Kidney capillary endothelial cell (primary cell): ENCODE results near the gene EXOSC1.
A peak's percentile ranks its signal among the peaks of the same experiment; 100 is the strongest.
"Not testable (repeated sequence)": the region's sequence is repeated elsewhere in the genome, so short reads cannot be mapped to it uniquely, and the experiment has no call there.

Experiments used
- DNase-seq: peaks from one replicate; pipeline ENCODE4 v3.0.0-alpha.2; 2018; ENCODE audit warnings: low spot score

EXOSC1 gene

GRCh38 chr10:97459111-97459510, 13.3 kb upstream of the EXOSC1 start:
- DNase-seq = no peak

DNA sequence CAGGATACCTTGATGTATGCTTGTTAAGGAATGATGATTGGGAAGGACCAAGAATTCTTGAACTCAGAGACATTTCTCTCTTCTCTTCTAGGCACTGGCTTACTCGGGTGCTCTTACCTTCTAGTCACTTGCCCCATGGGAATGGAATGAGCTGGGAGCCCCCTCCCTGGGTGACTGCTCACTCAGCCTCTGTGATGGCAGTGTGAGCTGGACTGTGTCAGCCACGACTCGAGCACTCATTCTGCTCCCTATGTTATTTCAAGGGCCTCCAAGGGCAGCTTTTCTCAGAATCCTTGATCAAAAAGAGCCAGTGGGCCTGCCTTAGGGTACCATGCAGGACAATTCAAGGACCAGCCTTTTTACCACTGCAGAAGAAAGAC, 10.9 kb upstream of the EXOSC1 start:
- DNase-seq = no peak

GRCh38 chr10:97456034-97456685, 10.4 kb upstream of the EXOSC1 start:
- DNase-seq = no peak

DNA sequence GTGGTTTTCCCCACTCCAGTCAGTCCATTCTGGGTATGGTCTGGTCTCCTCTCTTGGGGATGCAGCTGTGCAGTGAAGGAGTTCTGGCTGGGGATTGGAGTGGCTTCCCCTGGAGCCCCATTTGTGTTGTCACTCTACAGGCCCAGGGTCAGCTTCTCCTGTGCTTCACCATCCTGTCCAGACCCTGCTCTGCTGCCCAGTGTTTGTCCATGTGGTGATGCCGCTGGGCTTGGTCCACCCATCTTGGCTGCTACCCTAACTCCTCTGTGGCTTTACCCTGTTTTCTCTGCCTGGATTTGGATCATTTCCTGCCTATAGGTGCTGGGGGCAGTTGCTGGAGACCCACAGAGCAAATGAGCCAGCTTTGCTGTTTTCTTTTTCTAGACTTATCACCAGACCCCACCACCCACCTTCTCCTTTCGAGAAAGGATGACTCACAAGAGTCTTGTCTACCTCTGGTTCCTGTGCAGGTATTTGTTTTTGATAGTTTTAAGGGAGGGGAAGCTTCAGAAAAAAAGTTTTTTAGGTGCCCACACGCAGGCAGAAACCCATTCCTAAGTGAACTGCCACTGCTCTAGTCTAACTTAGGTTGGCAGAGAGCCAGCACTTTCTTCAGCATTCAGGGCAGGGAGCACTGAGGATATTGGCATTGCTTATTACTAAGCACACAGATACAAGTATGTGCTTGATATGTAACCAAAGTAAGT, 8.7 kb upstream of the EXOSC1 start:
- no peak for DNase-seq

GRCh38 chr10:97452352-97452751, 6.5 kb upstream of the EXOSC1 start:
- no peak for DNase-seq

DNA sequence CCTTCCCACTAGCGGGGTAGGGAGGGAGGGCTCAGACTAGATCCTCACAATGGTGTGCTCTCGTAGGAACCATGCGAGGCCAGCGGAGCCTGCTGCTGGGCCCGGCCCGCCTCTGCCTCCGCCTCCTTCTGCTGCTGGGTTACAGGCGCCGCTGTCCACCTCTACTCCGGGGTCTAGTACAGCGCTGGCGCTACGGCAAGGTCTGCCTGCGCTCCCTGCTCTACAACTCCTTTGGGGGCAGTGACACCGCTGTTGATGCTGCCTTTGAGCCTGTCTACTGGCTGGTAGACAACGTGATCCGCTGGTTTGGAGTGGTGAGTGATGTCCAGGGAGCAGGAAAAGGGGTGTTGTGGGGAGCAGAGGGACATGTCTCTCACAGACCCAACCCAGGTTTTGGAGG, 5.8 kb upstream of the EXOSC1 start:
- DNase-seq = no peak

GRCh38 chr10:97450828-97451227, 5.0 kb upstream of the EXOSC1 start:
- DNase-seq = no peak

DNA sequence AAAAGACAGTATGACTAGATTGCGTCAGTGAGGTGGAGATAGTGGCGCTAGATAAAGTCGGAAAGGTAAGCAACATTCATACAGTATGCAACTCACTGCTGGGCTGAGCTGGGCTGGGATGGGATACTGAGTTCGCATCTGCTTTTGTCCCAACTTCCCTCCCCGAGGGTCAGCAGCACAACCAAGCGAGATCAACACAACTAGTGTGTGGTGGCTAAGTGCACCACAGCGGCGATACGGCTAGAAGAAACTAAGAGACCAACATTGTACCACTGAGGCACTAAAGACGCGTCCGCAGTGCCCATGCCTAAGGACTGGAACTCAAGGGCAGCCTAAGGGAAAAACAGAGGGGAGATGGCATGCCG, 467 bp downstream of the EXOSC1 start:
- DNase-seq = no peak

DNA sequence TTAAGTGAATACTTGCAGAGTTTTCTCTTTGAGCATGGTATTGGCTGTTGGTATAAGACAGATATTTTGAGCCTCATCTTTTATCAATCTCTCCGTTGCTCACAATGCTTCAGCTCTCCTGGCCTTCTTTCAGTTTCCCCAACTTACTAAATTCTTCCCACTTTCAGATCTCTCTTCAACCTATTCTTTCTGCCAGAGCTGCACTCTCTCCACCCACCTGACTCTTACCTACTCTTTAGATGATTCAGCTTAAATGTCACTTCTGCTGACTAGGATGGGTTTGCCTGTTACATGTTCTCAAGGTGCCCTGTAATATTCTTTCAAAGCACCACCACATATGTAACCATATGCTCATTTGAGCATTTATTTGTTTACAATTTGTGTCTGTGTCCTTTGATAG, 1.6 kb downstream of the EXOSC1 start:
- DNase-seq = no peak

DNA sequence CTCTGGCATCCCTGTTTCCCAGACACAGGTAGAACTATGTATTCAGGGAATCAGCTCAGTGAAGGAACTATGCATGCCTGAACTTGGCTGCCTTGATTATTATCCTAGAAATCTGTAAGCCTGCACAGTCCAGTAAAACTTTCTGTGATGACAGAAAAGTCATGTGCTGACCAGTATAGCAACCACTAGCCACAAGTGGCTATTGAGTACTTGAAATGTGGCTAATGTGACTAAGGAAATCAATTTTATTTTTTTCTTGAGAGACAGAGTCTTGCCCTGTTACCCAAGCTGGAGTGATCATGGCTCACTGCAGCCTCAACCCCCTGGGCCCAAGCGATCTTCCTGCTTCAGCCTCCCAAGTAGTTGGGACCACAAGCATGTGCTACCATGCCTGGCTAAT, 3.5 kb downstream of the EXOSC1 start:
- DNase-seq = no peak

DNA sequence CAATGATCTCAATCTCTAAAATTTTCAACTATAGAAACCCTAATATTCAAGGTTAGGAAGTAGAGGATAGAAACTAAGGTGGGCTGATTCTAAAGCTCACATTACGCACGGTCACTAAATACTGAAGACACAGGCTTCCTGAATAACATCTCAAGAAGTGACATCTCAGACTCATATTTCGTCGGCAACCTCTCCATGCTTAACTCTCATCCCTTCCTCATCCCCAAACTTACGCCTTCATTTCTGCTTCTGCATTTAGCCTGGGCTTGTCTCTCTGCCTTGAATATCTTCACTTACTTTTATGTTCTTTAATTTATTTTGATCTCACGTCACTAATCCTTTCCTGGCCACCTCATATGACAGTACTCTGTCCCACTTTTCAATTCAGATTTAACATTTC, 10.6 kb downstream of the EXOSC1 start:
- DNase-seq = no peak

DNA sequence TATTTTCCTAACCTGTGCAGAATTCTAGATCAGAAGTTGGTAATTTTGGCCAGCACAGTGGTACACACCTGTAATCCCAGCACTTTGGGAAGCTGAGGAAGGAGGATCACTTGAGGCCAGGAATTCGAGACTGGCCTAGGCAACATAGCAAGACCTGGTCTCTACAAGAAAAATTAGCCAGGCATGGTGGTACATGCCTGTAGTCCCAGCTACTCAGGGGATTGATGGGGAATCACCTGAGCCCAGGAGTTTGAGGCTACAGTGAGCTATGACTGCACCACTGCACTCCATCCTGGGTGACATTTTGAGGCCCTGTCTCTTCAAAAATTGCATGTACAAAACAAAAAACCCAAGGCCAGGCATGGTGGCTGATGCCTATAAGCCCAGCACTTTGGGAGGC, 11.2 kb downstream of the EXOSC1 start:
- DNase-seq = no peak

GRCh38 chr10:97434055-97434454, 11.8 kb downstream of the EXOSC1 start:
- DNase-seq = no peak

- DNase-seq = peak; percentile 30
Measured at GRCh38 chr10:97428572-97428981, 17.2 kb downstream of the EXOSC1 start.

DNA sequence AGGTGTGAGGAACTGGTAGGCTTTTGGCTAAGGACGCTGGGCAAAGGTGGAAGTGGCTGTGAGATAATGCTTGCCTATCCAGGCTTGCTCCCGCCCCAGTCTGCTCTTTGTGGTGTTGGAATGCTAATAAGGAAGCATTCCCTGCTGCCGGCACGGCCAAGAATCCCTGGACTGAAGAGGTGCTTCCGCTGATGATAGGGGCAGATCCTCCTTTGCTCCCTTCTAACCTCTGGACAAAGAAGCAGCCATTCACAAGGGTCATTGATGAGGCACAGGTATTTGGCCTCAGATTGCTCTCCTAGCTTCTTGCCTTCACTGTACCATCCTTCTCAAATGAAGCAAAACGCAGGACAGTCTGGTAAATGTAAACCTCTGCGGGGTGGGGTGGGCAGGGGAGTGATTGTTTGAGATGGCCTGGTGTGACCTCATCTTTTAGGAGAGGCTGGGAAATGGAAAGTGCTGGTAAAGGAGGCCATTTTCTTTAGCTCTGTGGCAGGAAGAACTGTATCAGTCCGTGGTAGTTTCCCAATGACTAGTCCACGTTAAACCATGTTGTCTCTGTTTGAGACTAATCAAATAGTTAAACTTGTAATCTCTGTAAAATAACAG, 18.1 kb downstream of the EXOSC1 start:
- peak; percentile 60 for DNase-seq

DNA sequence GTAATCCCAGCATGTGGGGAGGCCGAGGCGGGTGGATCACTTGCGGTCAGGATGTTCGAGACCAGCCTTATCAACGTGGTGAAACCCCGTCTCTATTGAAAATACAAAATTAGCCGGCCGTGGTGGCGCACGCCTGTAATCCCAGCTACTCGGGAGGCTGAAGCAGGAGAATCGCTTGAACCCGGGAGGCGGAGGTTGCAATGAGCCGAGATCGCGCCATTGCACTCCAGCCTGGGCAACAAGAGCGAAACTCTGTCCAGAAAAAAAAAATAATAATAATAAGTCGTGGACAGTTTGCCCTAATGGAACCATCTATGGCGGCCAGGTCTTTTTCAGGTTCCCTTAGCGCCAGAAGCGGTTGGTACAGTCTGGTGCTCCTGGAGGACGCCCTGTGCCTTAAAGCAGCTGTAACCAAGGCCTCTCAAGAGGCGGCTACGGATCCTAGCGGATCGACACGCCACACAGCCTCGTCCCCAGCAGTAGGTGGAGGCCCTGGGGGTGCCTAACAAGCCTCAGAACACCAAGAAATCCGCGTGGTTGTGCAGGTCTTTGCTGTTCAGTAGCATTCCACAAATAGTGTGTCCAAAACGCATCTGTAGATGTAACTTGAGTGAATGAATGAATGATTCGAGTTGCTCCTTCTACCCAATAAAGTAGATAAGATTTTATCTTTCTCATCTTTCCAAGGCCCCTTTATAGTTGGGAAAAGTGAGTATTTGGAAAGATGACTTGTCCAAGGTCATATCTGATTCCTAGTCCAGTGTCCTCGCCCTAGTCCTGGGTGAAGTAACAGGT, 18.8 kb downstream of the EXOSC1 start:
- peak; percentile 19 for DNase-seq

DNA sequence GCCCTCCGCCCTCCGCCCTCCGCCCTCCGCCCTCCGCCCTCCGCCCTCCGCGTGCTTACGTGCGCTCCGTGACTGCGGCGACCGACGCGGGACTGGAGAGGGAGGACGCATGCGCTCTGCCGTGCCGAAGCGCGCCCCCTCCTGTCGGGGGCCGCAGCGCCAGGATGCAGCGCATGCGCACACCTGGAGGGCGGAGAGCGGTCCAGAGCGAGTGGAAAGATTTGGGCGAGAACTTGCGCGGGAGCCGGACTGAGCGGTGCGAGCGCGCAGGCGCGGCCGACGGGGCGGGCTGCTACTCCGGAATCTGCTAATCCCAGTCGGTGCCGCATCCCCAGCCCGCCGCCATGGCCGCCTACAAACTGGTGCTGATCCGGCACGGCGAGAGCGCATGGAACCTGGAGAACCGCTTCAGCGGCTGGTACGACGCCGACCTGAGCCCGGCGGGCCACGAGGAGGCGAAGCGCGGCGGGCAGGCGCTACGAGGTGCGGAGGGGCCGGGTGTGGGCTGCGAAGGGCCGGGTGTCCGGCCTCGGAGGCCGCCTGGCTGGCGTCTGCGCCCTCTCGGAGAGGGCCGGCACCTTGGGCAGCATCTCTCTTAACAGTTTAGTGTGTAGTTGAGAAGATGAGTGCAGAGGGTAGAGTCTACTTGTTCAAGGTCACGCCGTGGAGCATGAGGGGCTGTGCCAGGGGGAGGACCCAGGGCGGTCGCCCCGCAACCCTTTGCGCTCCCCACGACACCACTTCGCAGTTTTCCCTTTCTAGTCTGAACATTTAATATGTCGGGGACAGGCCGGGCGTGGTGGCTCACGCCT, 19.6 kb downstream of the EXOSC1 start, which contains the start of gene PGAM1:
PGAM1 (plus strand) TSS at position 228 of the 812 bp plus-strand sequence; CDS start at position 345, 117 bp downstream.
- peak; percentile 95 for DNase-seq

DNA sequence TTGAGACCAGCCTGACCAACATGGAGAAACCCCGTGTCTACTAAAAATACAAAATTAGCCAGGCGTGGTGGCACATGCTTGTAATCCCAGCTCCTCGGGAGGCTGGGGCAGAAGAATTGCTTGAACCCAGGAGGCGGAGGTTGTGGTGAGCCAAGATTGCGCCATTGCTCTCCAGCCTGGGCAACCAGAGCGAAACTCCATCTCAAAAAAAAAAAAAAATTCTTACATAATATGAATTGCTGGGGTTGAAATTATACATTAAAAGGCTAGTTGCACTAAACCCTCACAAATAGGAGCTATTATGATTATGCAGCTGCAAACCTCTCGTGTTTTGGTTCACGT, 22.1 kb downstream of the EXOSC1 start:
- DNase-seq = not testable (repeated sequence)

DNA sequence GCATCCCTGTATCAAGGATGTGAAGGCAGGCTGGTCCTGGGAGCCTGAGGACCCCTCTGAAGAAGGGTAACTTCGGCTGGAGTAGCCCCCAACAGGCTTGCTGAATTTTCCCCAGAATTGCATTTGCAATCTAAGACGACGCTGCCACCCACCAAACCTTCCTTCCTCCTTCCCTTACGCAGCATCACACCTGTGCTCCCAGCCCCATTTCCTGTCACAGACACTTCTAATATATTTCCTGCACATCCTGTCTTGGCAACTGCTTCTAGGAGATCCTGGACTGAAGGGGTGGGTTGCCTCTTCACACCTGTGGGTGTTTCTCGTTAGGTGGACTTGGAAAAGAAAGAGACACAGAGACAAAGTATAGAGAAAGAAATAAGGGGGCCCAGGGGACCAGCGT, 29.2 kb downstream of the EXOSC1 start:
- no peak for DNase-seq

DNA sequence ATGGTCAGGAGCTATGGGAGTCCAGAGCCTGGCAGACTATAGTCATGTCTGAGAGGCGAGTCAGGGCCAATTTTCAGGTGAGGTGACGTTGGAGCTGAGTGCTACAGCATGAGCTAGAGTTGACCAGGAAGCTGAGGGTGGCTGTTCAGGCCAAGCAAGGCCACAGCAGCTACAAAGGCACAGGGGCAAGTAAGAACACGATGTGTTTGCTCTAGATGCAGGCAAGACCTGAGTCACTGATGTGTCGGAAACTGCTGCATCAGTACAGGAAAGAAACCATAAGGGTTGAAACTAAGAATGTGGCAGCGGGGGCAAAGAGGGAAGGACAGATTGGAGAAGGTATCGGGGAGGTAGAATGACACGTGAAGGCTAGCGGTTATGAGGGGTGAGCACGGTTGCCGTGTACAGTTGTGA, 32.9 kb downstream of the EXOSC1 start:
- no peak for DNase-seq

DNA sequence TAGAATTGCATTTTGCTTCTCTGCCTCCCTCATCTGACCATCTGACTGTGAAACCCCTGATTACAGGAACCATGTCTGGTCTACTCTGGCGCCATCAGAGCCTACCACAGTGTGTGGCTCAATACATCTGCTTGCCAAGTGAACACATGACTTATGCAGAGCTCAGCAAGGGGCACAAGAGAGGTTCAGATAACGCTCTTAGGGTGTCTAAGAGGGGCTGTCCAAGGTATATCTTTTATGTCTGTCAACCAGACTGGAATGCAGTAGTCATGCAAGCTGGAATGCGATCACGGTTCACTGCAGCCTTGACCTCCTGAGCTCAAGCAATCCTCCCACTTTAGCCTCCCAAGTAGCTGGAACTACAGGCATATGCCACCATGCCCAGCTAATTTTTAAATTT, 34.4 kb downstream of the EXOSC1 start:
- DNase-seq = no peak

DNA sequence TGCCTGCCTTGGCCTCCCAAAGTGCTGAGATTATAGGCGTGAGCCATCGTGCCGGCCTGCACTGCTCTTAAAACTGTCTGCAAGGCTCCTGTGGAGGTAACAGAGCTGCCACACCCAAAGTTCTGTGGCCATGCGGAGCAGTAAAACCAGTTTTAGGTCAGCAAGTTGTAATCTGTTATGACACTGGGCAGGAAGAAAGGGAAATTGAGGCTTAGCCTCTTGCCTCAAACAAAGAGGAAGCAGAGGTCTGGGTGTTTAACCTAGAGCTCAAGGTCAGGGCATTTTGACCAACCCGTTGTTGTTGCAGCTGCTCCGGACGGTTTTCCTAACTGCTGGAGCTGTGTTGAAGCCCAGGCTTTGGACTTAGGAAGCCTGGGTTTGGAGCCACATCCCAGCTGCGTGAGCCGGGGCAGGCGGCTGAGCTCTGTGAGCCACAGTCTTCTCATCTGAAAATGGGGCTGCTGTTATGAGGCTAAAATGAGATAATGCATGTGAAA, 37.3 kb downstream of the EXOSC1 start:
- no peak for DNase-seq
